ENCODE results near the gene GRIK5.

Gene GRIK5

DNA sequence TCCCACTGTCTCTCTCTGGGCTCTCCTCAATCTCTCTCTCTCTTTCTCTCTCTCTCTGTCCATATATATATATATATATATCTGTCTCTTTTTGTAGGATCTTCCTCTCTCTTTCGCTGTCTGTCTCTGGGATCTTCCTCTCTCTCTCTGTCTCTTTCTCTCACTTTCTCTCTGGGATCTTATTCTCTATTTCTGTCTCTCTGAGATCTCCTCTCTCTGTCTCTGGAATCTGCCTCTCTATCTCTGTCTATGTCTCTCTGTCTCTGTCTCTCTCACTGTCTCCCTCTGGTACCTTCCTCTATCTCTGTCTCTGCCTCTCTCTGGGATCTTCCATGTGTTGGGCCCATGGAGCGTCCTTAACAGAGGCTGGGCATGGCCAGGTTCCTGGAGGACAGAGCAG, 79.4 kb downstream of the GRIK5 start:
- DNase-seq (ENCODE audit: low read depth) = no peak

DNA sequence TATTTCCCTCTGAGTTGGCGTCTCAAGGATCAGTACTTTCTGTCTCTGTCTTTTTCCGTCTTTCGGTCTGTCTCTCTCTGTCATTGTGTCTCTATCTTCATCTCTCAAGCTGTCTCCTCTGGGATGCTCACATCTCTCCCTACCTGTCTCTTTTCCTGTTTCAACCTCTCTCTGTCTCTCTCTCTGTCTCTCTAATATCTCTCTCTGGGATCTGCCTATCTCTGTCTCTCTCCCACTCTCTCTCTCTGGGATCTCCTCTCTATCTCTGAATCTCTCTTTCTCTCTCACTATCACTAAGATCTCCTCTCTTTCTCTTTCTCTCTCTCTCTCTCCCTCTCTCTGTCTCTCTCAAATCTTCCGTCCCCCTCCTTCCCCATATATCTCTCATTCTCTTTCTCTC, 80.0 kb downstream of the GRIK5 start:
- DNase-seq (ENCODE audit: low read depth) = no peak

- DNase-seq (ENCODE audit: low read depth) = no peak
These were observed 81.1 kb downstream of the GRIK5 start for GRCh38 chr19:41988947-41989346.

DNA sequence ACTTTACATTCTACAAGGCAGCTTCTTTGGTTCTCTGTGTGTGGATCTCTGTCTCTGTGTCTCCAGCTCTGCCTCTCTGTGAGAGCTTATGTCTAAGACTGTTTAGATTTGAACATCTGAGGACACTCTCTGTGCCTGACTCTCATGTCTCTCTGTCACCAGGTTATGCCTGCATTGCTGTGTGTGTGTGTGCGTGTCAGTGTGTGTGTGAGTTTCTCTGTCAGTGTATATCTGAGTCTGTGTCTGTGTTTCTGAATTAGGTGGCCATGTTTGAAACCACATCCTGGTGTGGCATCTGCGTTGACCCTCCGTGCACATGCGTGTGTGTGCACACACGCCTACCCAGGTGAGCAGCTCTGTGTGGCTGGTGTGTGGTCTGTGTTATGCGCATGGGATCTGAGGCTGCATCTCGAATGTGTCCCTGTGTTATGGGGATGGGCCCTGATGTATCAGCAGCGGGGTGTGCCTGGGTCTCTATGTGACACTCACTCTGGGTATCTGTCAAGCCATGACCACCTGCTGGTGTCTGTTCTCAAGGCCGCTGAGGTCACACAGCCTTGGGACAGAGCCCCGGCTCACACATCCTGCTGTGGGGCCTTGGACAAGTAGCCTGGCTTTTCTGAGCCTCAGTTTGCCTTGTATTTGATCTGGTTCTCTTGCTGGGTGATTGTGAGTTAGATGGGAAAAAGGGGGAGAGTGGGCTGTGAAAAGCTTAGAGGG, 82.7 kb downstream of the GRIK5 start:
- no peak for DNase-seq (ENCODE audit: low read depth)

- no peak for DNase-seq (ENCODE audit: low read depth)
These were observed 85.0 kb downstream of the GRIK5 start for GRCh38 chr19:41984961-41985360.

DNA sequence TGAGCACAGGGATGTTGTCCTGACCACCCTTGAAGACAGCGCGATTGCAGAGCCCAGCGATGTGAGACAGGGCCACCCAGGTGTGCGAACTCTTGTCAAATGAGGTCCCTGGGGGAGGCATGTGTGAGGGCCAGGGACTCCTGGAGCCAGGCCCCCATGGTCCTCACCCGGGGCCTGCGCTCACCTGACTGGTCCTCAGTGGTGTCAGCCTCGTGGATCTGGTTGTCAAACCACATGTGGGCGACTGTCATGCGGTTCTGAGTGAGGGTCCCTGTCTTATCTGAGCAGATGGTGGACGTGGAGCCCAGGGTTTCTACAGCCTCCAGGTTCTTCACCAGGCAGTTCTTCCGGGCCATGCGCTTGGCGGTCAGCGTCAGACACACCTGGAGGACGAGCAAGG, 88.3 kb downstream of the GRIK5 start:
- DNase-seq (ENCODE audit: low read depth) = no peak

DNA sequence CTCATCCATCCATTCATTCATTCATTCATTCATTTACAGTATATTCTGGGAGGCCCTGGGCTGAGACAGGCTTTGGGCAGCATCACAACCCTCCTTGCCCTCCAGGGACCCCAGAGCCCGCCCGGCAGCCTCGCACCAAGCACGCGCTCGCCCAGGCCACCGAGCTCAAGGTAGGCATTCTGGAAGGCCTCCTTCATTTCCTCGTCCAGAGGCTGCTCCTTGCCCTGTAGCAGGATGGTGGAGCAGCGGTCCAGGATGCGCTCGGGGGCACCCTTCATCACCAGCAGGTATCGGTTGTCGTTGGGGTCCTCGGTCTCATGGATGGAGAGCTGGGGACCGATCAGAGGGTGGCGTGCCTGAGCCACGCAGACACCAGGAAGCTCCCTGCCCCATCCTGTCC, 91.5 kb downstream of the GRIK5 start:
- DNase-seq (ENCODE audit: low read depth) = no peak

DNA sequence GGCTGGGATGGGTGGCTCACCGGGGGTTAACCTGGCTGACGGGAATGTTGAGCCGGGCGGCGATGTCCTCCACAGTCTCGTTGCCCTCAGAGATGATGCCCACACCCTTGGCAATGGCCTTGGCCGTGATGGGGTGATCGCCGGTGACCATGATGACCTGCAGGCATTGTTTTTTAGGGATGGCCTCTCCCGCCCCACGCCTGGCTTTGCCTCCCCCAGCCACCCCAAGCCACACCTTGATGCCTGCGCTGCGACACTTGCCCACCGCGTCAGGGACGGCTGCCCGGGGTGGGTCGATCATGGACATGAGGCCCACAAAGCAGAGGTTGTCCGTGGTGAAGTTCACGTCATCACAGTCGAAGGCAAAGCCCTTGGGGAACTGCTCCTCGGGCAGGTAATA, 92.1 kb downstream of the GRIK5 start:
- no peak for DNase-seq (ENCODE audit: low read depth)

- no peak for DNase-seq (ENCODE audit: low read depth)
These were observed 95.4 kb downstream of the GRIK5 start for GRCh38 chr19:41974652-41975051.

- no peak for DNase-seq (ENCODE audit: low read depth)
These were observed 98.6 kb downstream of the GRIK5 start for GRCh38 chr19:41971363-41971762.

- DNase-seq (ENCODE audit: low read depth) = no peak
These were observed 100.1 kb downstream of the GRIK5 start for GRCh38 chr19:41969772-41970458.

DNA sequence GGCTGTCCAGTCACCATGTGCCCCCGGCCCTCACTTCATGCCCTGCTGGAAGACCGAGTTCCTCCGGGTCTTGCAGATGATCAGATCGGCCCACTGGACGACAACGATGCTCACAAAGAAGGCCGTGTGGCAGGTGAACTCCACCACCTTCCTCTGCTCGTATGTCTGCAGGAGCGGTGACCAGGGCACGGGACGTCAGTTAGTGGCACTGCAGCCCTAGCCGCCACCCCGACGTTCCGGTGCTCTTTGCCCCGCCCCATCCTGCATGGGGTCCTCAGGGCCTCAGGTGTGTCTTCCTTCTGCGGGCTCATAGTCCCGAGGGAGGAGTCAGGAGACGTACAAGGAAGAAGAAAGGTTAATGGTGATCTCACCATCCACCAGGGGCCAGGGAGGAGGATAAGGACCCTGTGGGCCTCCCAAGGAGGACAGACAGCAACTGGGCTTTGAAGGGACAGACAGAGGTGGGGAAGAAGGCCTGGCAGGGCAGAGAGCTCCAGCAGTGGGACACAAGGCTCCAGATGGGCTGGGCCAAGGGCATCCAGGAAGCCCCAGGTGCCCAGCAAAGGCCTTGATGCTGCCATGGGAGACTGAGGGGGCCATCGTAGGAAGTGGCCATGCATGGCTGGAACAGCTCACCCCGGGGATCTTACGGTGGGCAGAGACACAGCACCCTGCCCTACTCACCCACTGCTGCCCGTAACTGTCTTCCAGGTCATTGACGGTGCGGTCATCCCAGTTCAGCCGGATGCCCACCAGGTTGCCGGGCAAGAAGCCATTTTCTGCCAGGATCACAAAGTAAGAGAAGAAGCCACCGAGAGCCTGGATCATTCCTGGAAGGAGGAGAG, 101.0 kb downstream of the GRIK5 start:
- DNase-seq (ENCODE audit: low read depth) = no peak

GRCh38 chr19:41967054-41967783, 102.8 kb downstream of the GRIK5 start:
- DNase-seq (ENCODE audit: low read depth) = no peak

- DNase-seq (ENCODE audit: low read depth) = no peak
These were observed 104.9 kb downstream of the GRIK5 start for GRCh38 chr19:41965106-41965505.

- DNase-seq (ENCODE audit: low read depth) = no peak
These were observed 109.0 kb downstream of the GRIK5 start for GRCh38 chr19:41960973-41961372.

GRCh38 chr19:41959056-41960053, 110.7 kb downstream of the GRIK5 start, which contains the start of gene RABAC1:
RABAC1 (minus strand) TSS chr19:41959321; CDS start chr19:41959292, 29 bp downstream.
- DNase-seq (ENCODE audit: low read depth) = peak; percentile 95

- DNase-seq (ENCODE audit: low read depth) = peak; percentile 86
These were observed 111.5 kb downstream of the GRIK5 start for GRCh38 chr19:41958367-41959055.

DNA sequence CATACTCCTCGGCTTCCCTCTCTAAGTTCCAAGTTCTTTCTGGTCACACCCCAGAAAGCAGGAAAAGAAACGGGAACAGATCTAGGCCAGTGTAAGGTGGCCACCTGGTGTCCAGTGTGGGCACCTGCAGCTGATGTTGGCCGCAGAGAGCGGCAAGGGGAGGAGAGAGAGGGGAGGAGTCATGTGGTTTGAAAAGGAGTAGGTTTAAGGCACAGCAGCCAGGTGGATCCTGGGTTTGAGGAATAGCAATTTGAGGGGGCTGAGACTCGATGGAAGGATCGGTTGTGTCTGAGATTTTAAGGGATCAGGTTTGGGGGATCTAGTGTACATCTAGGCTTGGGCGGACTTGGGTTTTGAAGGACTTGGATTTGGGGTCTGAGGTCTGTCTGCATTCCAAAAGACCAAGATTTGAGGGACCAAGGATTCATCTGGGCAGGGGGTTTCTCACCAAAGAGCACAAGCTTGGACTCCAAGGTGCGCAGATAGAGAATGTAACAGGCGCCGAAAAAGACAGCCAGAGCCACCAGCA, 112.1 kb downstream of the GRIK5 start:
- DNase-seq (ENCODE audit: low read depth) = peak; percentile 85

GRCh38 chr19:41957161-41957837, 112.7 kb downstream of the GRIK5 start:
- DNase-seq (ENCODE audit: low read depth) = no peak

Measured in EH (cell line).